COLO668 (cell line): ENCODE data around the gene ATP6V1C2.

Experiments used
- DNase-seq: peaks from one replicate; lab custom pipeline; 2025; ENCODE audit not compliant: unreplicated experiment; lab: John Stamatoyannopoulos, UW

ATP6V1C2 gene

DNA sequence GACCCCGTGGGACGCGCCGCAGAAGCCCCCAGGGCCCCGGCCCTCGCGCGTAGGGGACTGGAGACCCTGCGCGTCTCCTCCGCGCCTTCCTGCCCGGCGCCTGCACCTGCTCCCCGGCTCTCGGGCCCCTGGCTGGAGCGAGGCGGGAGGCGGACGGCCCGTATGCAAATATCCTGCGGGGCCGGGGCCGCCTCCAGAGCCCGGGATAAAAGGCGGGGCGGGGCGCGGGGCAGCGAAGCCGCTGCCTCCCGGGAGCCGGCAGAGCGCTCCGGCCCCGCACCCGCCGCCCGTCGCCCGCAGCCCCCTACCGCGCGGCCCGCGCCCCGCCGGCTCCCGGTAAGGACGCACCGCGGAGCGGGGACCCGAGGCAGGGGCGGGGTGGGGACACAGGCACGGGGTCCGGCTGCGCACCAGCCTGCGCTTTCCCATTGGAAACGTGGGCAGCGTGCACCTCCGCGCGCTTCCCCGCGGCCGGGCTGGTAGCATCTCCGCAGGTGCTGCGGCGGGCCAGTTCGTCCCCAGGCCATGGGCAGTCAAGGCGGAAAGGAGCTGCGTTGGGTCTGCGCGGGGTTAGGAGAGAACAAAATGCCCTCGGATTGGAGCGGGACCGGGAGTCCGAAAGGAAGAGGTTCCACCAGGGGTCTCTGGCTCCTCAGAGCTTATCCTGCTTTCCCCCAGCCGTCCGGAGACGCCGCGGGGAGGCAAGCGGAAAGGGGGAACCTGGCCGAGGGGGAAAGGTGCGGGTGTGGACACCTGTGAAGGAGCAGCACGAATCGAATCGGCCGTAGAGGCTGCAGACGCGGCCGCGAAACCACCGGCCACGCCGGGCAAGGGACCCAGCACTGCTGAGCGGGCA lies at the start of gene ATP6V1C2:
ATP6V1C2 (plus strand) TSS at position 235 of the 856 bp plus-strand sequence. CDS start 1,220 bp downstream, outside the sequence.
- peak; percentile 92 for DNase-seq

- no peak for DNase-seq
These were observed 46.3 kb upstream of the ATP6V1C2 start for GRCh38 chr2:10675131-10675530.

- DNase-seq, result no peak
These were observed 43.2 kb upstream of the ATP6V1C2 start for GRCh38 chr2:10678225-10678624.

DNA sequence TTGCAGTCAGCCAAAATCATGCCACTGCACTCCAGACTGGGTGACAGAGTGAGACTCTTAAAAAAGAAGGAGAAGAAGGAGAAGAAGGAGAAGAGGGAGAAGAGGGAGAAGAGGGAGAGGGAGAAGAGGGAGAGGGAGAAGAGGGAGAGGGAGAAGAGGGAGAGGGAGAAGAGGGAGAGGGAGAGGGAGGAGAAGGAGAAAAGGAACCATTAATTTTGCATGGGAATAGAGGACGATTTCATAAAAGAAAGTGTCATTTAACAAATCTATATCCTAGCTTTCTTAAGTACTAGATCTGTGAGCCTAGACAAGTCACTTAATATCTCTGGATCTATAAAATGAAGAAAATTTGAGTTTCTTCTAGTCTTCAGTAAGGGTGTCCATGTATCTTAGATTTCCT lies 41.2 kb upstream of the ATP6V1C2 start:
- DNase-seq, result no peak

GRCh38 chr2:10680957-10681356 lies 40.5 kb upstream of the ATP6V1C2 start:
- no peak for DNase-seq

GRCh38 chr2:10686176-10686730 lies 35.2 kb upstream of the ATP6V1C2 start:
- no peak for DNase-seq

DNA sequence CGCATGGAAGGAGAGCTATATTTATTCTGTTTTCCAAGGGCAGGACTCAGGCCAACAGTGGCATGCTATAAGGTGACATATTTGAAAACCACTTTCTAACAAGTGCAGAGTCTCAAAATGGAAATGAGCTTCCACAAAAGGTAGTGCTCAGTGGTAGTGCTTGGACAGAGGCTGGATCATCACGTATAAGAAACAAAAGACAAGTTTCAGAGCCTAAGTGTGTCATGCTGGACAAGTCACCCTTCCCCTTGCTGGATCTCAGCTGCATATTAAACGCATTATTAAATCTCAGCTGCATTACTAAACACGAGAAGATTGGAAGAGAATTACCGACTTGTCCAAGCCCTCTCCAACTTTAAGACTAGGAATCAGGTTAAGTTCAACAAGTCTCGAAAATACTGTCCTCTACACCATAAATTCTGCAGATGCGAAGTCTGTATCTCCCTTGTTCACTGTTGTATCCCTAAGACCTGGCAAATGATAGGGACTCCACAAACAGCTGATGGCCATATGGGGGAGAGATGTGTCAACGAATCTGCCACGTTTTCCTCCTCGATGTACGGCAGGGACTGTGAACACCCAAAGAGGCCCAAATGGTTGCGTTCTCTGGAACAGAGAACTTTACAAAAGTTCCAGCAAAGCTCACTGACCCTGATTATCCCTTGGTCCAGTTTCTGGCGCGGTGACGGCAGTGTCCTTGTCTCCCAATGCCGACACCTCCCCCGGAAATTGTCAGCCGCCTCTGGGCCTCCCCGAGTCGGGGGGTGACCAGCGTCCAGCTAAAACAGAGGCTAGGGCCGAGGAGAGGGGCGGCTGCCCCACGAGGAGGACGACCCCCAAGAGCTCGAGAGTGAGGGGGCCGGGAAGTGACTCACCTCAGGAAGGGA lies 32.3 kb upstream of the ATP6V1C2 start:
- peak; percentile 21 for DNase-seq

DNA sequence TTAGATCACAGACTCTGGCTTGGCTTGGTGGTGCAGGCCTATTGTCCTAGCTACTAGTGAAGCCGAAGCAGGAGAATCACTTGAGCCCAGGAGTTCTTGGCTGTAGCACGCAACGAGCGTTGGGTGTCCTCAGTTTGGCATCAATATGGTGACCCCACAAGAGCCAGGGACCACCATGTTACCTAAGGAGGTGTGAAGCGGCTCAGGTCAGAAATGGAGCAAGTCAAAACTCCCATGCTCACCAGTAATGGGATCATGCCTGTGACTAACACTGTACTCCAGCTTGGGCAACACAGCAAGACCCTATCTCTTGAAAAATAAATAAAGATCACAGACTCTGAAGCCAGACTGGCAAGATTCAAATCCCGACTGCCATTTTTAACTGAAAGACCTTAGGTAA lies 29.9 kb upstream of the ATP6V1C2 start:
- no peak for DNase-seq

GRCh38 chr2:10700078-10700803 lies 21.2 kb upstream of the ATP6V1C2 start:
- no peak for DNase-seq

DNA sequence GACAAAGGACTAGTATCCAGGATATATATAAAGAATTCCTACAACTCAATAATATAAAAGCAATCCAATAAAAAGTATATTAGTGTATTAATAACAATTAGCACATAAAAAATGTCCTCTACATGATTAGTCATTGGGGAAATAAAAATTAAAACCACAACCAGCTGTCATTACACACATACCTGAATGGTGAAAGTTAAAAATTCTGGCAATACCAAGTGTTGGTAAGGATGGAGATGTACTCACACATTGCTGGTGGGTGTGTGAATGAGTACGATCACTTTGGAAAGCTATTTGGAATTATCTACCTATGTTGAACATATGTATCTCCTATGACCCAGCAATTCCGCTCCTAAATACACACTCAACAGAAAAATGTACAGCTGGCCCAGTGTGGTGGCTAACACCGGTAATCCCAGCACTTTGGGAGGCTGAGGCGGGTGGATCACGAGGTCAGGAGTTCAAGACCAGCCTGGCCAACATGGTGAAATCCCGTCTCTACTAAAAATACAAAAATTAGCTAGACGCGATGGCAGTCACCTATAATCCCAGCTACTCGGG lies 17.3 kb upstream of the ATP6V1C2 start:
- DNase-seq, result no peak

DNA sequence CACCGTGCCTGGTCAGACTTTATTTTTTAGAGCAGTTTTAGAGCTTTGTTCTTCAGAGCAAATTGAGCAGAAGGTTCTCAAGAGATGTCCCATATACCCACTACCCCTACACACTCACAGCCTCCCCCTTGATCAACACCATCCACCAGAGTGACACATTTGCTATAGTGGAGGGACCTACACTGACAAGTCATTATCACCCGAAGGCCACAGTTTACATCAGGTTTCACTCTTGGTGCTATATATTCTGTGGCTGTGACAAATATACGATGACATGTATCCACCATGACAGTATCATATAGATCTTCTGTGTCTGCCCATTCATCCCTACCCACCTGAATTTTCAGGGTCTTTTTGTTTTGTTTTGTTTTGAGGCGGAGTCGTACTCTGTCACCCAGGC lies 15.4 kb upstream of the ATP6V1C2 start:
- DNase-seq, result no peak

GRCh38 chr2:10707831-10708230 lies 13.6 kb upstream of the ATP6V1C2 start:
- no peak for DNase-seq

DNA sequence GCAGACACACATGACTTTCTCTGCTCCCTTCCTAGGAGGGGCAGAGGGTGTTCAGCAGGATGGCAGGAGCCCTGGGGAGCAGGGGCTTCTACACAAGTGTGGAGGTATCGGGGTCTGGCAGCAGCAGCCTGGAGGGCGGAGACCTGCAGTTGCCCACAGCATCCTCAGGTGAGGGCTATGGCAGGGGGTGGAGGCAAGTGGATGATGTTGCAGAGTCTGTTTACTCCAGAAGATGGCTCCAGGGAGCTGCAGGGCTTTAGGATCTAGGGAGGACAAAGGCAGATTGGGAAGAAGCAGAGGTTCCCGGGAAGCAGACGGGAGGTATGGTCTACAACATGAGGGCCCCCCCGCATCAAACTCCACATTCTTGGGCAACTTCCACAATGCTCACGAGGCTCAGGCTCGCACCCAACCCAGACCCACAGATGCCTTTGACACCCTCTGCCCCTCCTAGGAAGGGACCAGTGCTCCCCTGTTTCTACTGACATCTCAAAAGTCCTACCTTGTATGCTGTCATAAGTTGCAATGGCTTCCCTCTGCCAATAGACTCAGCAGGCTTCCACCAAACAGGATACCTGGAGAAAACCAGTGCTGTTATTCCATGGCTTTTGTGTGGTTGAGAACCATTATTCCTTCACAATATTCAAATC lies 12.0 kb upstream of the ATP6V1C2 start:
- peak; percentile 38 for DNase-seq

GRCh38 chr2:10712185-10712809 lies 9.1 kb upstream of the ATP6V1C2 start:
- DNase-seq, result no peak

- DNase-seq, result no peak
These were observed 4.8 kb upstream of the ATP6V1C2 start for GRCh38 chr2:10716581-10716980.

GRCh38 chr2:10717628-10718027 lies 3.8 kb upstream of the ATP6V1C2 start:
- DNase-seq, result no peak

DNA sequence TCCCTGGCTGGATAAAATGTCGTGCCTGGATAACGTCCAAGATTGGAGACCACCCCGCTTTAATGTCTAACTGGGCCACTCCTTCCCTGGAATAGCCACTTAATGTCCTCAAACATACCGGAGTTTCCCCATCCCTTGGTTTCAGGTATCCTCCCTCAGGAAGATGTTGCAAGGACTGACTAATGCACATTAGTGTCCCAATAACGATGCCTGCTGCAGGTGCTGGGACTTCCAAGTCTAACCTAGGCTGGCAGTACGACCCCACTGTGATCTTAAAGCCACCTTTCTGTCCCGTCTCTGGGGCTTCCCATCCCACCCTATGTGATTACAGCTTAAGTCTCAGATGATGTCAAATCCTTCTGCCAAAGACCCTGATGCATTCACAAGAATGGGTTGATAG lies 1.1 kb upstream of the ATP6V1C2 start:
- DNase-seq, result no peak

DNA sequence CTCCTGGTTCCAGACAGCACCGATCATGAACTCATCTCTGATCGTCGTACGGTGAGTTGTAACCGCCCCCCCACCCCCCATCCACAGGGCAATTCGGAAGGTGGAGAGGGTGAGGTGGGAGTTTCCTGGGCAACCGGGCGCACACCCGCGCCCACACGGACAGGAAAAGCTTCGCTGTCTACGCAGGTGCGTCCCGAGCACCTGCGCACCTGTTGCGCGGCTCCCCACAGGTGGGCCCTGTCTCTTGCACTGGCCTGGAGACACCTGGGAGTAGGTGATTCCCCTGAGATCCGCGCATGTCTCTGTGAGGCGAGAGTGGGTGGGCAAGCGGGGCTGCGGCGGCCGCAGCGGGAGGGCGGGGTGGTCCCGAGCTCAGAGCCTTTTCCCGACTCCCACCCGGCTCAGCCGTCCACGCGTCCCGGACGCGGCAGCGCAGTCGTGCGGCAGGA lies 459 bp upstream of the ATP6V1C2 start:
- DNase-seq, result peak; percentile 90

- DNase-seq, result no peak
These were observed 909 bp downstream of the ATP6V1C2 start for GRCh38 chr2:10722252-10722825.
